Femur (tissue), 1 donor: Measurements from ENCODE around the gene VSTM1.

Experiments used
- DNase-seq: peaks from one replicate; pipeline ENCODE4 v3.0.0-alpha.2; 2017

VSTM1 gene

GRCh38 chr19:54009440-54009839 lies 54.3 kb downstream of the VSTM1 start:
- DNase-seq, result no peak

GRCh38 chr19:54002495-54003315 lies 61.0 kb downstream of the VSTM1 start:
- DNase-seq, result no peak

GRCh38 chr19:54001496-54001895 lies 62.2 kb downstream of the VSTM1 start:
- DNase-seq, result no peak

GRCh38 chr19:53999694-54000093 lies 64.0 kb downstream of the VSTM1 start:
- DNase-seq, result no peak

- no peak for DNase-seq
Measured at GRCh38 chr19:53998223-53998622, 65.5 kb downstream of the VSTM1 start.

- no peak for DNase-seq
Measured at GRCh38 chr19:53994811-53995210, 68.9 kb downstream of the VSTM1 start.

- DNase-seq, result no peak
Measured at GRCh38 chr19:53993448-53993847, 70.2 kb downstream of the VSTM1 start.

GRCh38 chr19:53992815-53993214 lies 70.9 kb downstream of the VSTM1 start:
- no peak for DNase-seq

- DNase-seq, result no peak
Measured at GRCh38 chr19:53992211-53992610, 71.5 kb downstream of the VSTM1 start.

GRCh38 chr19:53991224-53992113 lies 72.2 kb downstream of the VSTM1 start, which contains the start of gene CACNG6:
Gene CACNG6 (plus strand): TSS chr19:53991637. CDS start chr19:53992878, 1,241 bp downstream.
- peak; percentile 75 for DNase-seq
